Heart right ventricle (tissue), 16 donors: Measurements from ENCODE around the gene ZNF330. TPM values are rescaled to one million over a fixed set of nuclear protein-coding genes. Genes with fewer than 3 reads are reported as not detected.

Experiments
- ATAC-seq, 8 donors: fragments of 200-7000 bp; cut with Tn5 transposase; one replicate each; pipeline ENCODE4 v1.9.1; 2020; ENCODE audit warnings: mild to moderate bottlenecking in 8 of 8, moderate library complexity in 8 of 8, moderate number of reproducible peaks in 1 of 8
- DNase-seq, 2 donors: peaks; one replicate each; pipeline ENCODE4 v3.0.0-alpha.2; 2020
- H3K27ac ChIP-seq, 10 donors: fragments of 200-600 bp; sonication (generic) in 2 of 10; one replicate each; pipeline versions ENCODE4 v1.5.0 to v1.8.0; 2020 to 2022; ENCODE audit warnings: mild to moderate bottlenecking in 3 of 10
- H3K27me3 ChIP-seq, 7 donors: fragments of 200-600 bp; one replicate each; pipeline ENCODE4 v1.8.0; 2021 to 2022; ENCODE audit warnings: mild to moderate bottlenecking in 2 of 7
- H3K36me3 ChIP-seq, 9 donors: fragments of 200-600 bp; sonication (generic) in 1 of 9; one replicate each; pipeline versions ENCODE4 v1.5.0 to v1.8.0; 2020 to 2022; ENCODE audit warnings: mild to moderate bottlenecking in 2 of 9
- H3K4me1 ChIP-seq, 9 donors: fragments of 200-600 bp; sonication (generic) in 1 of 9; one replicate each; pipeline versions ENCODE4 v1.5.0 to v1.8.0; 2020 to 2022; ENCODE audit warnings: mild to moderate bottlenecking in 4 of 9
- H3K4me3 ChIP-seq, 10 donors: fragments of 200-600 bp; sonication (generic) in 2 of 10; one replicate each; pipeline versions ENCODE4 v1.5.0 to v1.8.0; 2020 to 2022; ENCODE audit warnings: mild to moderate bottlenecking in 7 of 10, moderate library complexity in 2 of 10
- H3K9me3 ChIP-seq, 11 donors: fragments of 200-600 bp in 10 of 11; sonication (generic) in 2 of 11; one replicate each; pipeline versions ENCODE4 v1.5.0 to v1.8.0; 2013 to 2022; ENCODE audit warnings: mild to moderate bottlenecking in 2 of 11, control low read depth in 1 of 11, moderate library complexity in 1 of 11
- WGBS, 2 donors: extraction: QIAGEN DNeasy Blood & Tissue Kit; methylation state at CpG; one replicate each; pipeline ENCODE4 v1.1.7; 2013; ENCODE audit warnings: inconsistent platforms in 1 of 2; 5-methylcytosine and 5-hydroxymethylcytosine counted together
- intact Hi-C, 10 donors: fragments of 100-400 bp; cut with DNase I; formaldehyde crosslinking; loops; one replicate each; pipeline versions ENCODE4 v1.11.1 to v1.14.2; 2022
- polyA plus RNA-seq, 2 donors: library from polyadenylated mRNA; stranded (reverse); fragments of 200-250 nt; gene quantifications; one replicate each; pipeline ENCODE4 v1.2.3, GENCODE V29; 2013
- total RNA-seq, 10 donors: library from RNA; stranded (reverse); fragmentation: NEBNext Ultra II Directional in 3 of 10; extraction: Animal tissue kit (Norgen Biotek cat#: 25700) in 3 of 10; gene quantifications; one replicate each; pipeline versions ENCODE4 v1.2.1 to v1.2.4, GENCODE V29; 2021 to 2023
- TF ChIP-seq, protein P1 (sequence below), 9 donors: fragments of 200-600 bp; sonication (generic) in 2 of 9; IDR thresholded peaks; one replicate each; pipeline versions ENCODE4 v1.5.0 to v1.8.0; 2021 to 2022; ENCODE audit warnings: antibody characterized with exemption in 9 of 9, mild to moderate bottlenecking in 5 of 9, moderate library complexity in 1 of 9
- donor health status: Arrhythmogenic right ventricular cardiomyopathy.
- donor health status: ischemic (EF 13 %, LVEDD 7.1; RV severe dilation, severe dysfunction).
- donor health status: healthy with polysubstance abuse.
- donor health status: DM: no; HTN: yes; CAD: no.
- donor health status: DM: no; HTN: no; CAD: no.
- donor health status: ischemic (EF 25% LVEDD 6.9; RV normal size, moderate dysfunction).
- donor health status: ischemic (EF 25% LVEDD 5.7; RV mildly dilated, moderate dysfunction).
- donor health status: healthy.
- donor health status: DM: yes; HTN: yes; CAD: no.
- donor health status: Ischemic cardiomyopathy.
- donor health status: ischemic (EF 35%, LVEDD 5.7; RV mildly dilated, moderate dysfunction).
- donor health status: nonischemic (EF 11% LVEDD 7.7; RV severe dilation, severe dysfunction).
- donor health status: DM: yes; HTN: yes; CAD: no.
- donor health status: PGD.
- donor health status: ischemic (EF 29% LVEDD 5.4; RV normal size, mild dysfunction).
- donor health status: nonischemic (EF 23%, LVEDD 6.1; RV moderate dilation, normal function).

The ZNF330 gene
- total and polyA plus RNA-seq, 12 donors: 64.5 to 201 (median 134) TPM

DNA sequence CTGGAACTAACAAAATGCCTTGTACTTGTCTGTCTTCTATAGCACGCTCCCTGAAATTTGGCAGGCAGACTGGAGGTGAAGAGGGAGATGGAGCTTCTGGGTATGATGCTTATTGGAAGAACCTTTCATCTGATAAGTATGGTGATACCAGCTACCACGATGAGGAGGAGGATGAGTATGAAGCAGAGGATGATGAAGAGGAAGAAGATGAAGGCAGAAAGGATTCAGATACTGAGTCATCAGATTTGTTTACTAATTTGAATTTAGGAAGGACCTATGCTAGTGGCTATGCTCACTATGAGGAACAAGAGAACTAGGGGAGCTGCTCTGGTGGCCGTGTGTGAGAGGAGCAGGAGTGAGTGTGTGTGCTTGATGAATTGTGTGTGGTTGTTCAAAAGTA lies 13.0 kb downstream of the ZNF330 start:
- WGBS, 2 donors: 81% methylated on average over 3 of the region's 3 CpGs
- Histone ChIP-seq H3K9me3 (no peaks in the 10 kb centered on the region), H3K27ac (no peak overlapping the region), H3K4me1 (no peaks in the 10 kb centered on the region), H3K4me3 (no peak overlapping the region), H3K27me3 (no peaks in the 10 kb centered on the region), H3K36me3 (peaks cover 0 to 76% (median 56%) of the 10 kb centered on the region in 9 donors)
- no peak for DNase-seq
- TF ChIP-seq, protein P1, sequence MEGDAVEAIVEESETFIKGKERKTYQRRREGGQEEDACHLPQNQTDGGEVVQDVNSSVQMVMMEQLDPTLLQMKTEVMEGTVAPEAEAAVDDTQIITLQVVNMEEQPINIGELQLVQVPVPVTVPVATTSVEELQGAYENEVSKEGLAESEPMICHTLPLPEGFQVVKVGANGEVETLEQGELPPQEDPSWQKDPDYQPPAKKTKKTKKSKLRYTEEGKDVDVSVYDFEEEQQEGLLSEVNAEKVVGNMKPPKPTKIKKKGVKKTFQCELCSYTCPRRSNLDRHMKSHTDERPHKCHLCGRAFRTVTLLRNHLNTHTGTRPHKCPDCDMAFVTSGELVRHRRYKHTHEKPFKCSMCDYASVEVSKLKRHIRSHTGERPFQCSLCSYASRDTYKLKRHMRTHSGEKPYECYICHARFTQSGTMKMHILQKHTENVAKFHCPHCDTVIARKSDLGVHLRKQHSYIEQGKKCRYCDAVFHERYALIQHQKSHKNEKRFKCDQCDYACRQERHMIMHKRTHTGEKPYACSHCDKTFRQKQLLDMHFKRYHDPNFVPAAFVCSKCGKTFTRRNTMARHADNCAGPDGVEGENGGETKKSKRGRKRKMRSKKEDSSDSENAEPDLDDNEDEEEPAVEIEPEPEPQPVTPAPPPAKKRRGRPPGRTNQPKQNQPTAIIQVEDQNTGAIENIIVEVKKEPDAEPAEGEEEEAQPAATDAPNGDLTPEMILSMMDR (IDR thresholded peaks at IDR 0.05): no peak
- ATAC-seq: no peak
- intact Hi-C loops: loop anchor here in 1 of 10 donors (10.0 kb wide), 1 partner anchor 51 kb away; no protein-coding TSS in a partner anchor

DNA sequence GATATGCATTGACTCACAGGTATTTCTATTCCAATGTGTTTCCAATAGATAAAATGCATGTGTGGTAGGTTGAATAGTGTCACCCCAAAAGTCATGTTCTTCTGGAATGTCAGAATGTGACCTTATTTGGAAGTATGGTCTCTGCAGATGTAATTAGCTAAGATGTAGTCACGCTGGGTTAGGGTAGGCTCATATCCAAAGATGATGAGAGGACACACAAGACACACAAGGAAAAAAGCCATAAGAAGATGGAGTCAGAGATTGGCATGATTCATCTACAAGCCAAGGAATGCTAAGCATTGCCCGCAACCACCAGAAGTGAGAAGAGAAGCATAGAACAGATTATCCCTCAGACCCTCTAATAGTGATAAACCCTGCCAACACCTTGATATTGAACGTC lies 17.5 kb downstream of the ZNF330 start:
- intact Hi-C loops: loop anchor here in 1 of 10 donors (10.0 kb wide), 1 partner anchor 47 kb away; no protein-coding TSS in a partner anchor
- Histone ChIP-seq H3K27me3 (no peaks in the 10 kb centered on the region), H3K27ac (no peak overlapping the region), H3K4me3 (no peak overlapping the region), H3K9me3 (no peaks in the 10 kb centered on the region), H3K4me1 (no peaks in the 10 kb centered on the region), H3K36me3 (peaks cover 0 to 31% (median 21%) of the 10 kb centered on the region in 9 donors)
- TF ChIP-seq, protein P1 (IDR thresholded peaks at IDR 0.05): no peak
- WGBS, 2 donors: 60 to 62% methylated on average over 3 of the region's 3 CpGs
- DNase-seq (no peak), ATAC-seq (no peak)

DNA sequence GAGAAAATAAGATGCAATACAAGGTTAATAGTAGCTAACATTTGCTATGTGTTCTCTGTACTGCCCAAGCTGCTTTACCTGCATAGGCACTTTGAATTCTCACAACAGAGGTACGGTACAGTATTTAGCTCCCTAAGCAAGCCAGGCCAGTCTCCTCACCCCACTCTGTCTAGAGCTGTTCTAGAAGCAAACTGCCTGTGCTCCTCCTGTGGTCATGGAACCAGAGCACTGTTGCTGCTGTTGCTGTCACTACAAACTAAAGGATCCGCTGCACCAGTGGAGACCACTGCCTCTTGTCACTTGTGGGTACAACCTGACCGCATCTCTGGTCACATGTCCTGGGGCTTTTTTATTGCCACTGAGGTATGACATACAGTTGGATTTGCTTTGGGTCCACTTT lies 19.6 kb downstream of the ZNF330 start:
- ATAC-seq (no peak), DNase-seq (no peak)
- peaks cover 0 to 10% (median under 1%) of the 10 kb centered on the region in 9 donors for H3K36me3 ChIP-seq
- H3K4me3 ChIP-seq: no peak overlapping the region
- WGBS, 2 donors: 65 to 84% methylated on average over 3 of the region's 3 CpGs
- no peaks in the 10 kb centered on the region for H3K27me3 ChIP-seq
- H3K27ac ChIP-seq: no peak overlapping the region
- H3K4me1 ChIP-seq: no peaks in the 10 kb centered on the region
- TF ChIP-seq, protein P1 (IDR thresholded peaks at IDR 0.05): no peak
- H3K9me3 ChIP-seq: no peaks in the 10 kb centered on the region
- intact Hi-C loops: no loop called here

DNA sequence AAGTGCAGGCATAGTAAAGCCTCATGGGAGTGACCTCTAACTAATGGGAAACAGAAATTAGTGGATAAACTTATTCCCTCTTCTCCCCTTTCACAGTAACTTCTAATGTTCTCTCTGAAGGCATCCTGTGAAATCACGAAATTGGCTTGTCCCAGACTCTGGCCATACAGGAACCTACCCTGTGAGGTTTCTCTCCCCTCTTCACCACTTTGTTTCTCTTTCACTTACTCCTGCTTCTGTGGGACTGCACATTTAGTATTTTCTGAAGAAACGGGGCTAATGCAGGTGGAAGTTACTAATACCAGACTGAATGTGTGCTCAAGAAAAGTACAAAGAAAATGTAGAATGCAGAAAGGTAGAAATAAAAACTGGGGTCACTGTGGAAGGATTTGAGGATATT lies 20.0 kb downstream of the ZNF330 start:
- intact Hi-C loops: no loop called here
- 73 to 75% methylated on average over 2 of the region's 2 CpGs for WGBS, 2 donors

More for the DNA sequence above, 20.0 kb downstream of the ZNF330 start:
- H3K4me1 ChIP-seq: no peaks in the 10 kb centered on the region
- H3K27ac ChIP-seq: no peak overlapping the region
- no peak for ATAC-seq
- no peak overlapping the region for H3K4me3 ChIP-seq
- H3K27me3 ChIP-seq: no peaks in the 10 kb centered on the region
- no peaks in the 10 kb centered on the region for H3K9me3 ChIP-seq
- H3K36me3 ChIP-seq: peaks cover 0 to 6% (median 0%) of the 10 kb centered on the region in 9 donors
- TF ChIP-seq, protein P1 (IDR thresholded peaks at IDR 0.05): no peak
- no peak for DNase-seq
